SU-DHL-6 (cell line): ENCODE data around the gene CPNE8.

Experiments used
- H2AFZ ChIP-seq: fragments of 200-600 bp; sonication (generic); 2 replicates; pipeline ENCODE4 v1.6.1; 2014; ENCODE audit warnings: low read depth, mild to moderate bottlenecking, moderate library complexity, mixed read lengths, antibody characterized with exemption, low read length; ENCODE audit not compliant: severe bottlenecking
- H3F3A ChIP-seq: fragments of 200-600 bp; shearing (Covaris generic); 2 replicates; pipeline ENCODE4 v1.6.0; 2016; ENCODE audit warnings: antibody characterized with exemption, mild to moderate bottlenecking; ENCODE audit not compliant: insufficient read depth
- H3K27ac ChIP-seq: fragments of 200-600 bp; sonication (generic); 2 replicates; pipeline ENCODE4 v1.5.1; 2016; ENCODE audit warnings: low read depth, mild to moderate bottlenecking, low read length, moderate library complexity, mixed read lengths
- H3K27me3 ChIP-seq: fragments of 200-600 bp; sonication (generic), shearing (Covaris generic); 2 replicates; pipeline ENCODE4 v1.6.0; 2014; ENCODE audit warnings: mild to moderate bottlenecking, low read length
- H3K36me3 ChIP-seq: fragments of 200-600 bp; sonication (generic); 2 replicates; pipeline ENCODE4 v1.6.1; 2014; ENCODE audit warnings: mild to moderate bottlenecking, low read length, mixed read lengths
- H3K4me2 ChIP-seq: fragments of 300-600, 200-600 bp; shearing (Covaris generic), sonication (generic); 2 replicates; pipeline ENCODE4 v1.6.0; 2014; ENCODE audit warnings: low read length, low read depth, mild to moderate bottlenecking; ENCODE audit not compliant: poor library complexity, severe bottlenecking
- H3K4me3 ChIP-seq: fragments of 200-600 bp; sonication (generic); 2 replicates; pipeline ENCODE4 v1.5.1; 2014; ENCODE audit warnings: antibody characterized with exemption, low read length, mild to moderate bottlenecking, mixed read lengths; ENCODE audit not compliant: insufficient read depth, poor library complexity, severe bottlenecking
- H3K79me2 ChIP-seq: fragments of 200-600 bp; sonication (generic); 2 replicates; pipeline ENCODE4 v1.6.1; 2014; ENCODE audit warnings: mild to moderate bottlenecking, low read length, moderate library complexity; ENCODE audit not compliant: insufficient read depth
- H3K9ac ChIP-seq: fragments of 200-600 bp; sonication (generic); 2 replicates; pipeline ENCODE4 v1.7.0; 2014; ENCODE audit warnings: mild to moderate bottlenecking, low read length
- H3K9me2 ChIP-seq: fragments of 200-600 bp; sonication (generic); replicated peaks from 2 replicates; pipeline ENCODE4 v1.6.1; 2014; ENCODE audit warnings: low read length; ENCODE audit not compliant: insufficient read depth
- H3K9me3 ChIP-seq: fragments of 200-600 bp; sonication (generic); 2 replicates; pipeline ENCODE4 v1.6.1; 2014; ENCODE audit warnings: low read length, mixed read lengths; ENCODE audit not compliant: insufficient read depth
- H4K20me1 ChIP-seq: fragments of 200-600 bp; sonication (generic); 2 replicates; pipeline ENCODE4 v1.6.1; 2014; ENCODE audit warnings: low read depth, mild to moderate bottlenecking, antibody characterized with exemption, low read length, moderate library complexity, mixed read lengths
- CTCF ChIP-seq: fragments of 200-600 bp; sonication (generic); IDR thresholded peaks from one replicate; pipeline ENCODE4 v1.5.1; 2017; ENCODE audit warnings: antibody characterized with exemption, mild to moderate bottlenecking, low read length, moderate library complexity; ENCODE audit not compliant: insufficient read depth, poor library complexity, severe bottlenecking
- EZH2phosphoT487 ChIP-seq: fragments of 200-600 bp; sonication (generic), shearing (Covaris generic); conservative IDR thresholded peaks from 2 replicates; pipeline ENCODE4 v1.6.1; 2018; ENCODE audit warnings: mild to moderate bottlenecking, antibody characterized with exemption, low read length, moderate library complexity, mixed read lengths

Gene CPNE8

GRCh38 chr12:38772437-38772836, 133.0 kb downstream of the CPNE8 start:
- Histone ChIP-seq H4K20me1 (no peaks in the 10 kb centered on the region), H3K4me3 (no peak overlapping the region), H3K27me3 (no peaks in the 10 kb centered on the region), H3K9me2 (no peaks in the 10 kb centered on the region), H3F3A (no peaks in the 10 kb centered on the region), H3K36me3 (no peaks in the 10 kb centered on the region), H3K9me3 (no peaks in the 10 kb centered on the region), H3K79me2 (no peaks in the 10 kb centered on the region), H3K27ac (no peak overlapping the region), H3K9ac (no peak overlapping the region), H2AFZ (no peak overlapping the region), H3K4me2 (no peak overlapping the region)
- TF ChIP-seq CTCF (no peak), EZH2phosphoT487 (no peak)

- no peaks in the 10 kb centered on the region for H3K27me3 ChIP-seq
- no peaks in the 10 kb centered on the region for H3K9me2 ChIP-seq
- H3K36me3 ChIP-seq = no peaks in the 10 kb centered on the region
- H3K9ac ChIP-seq = no peak overlapping the region
- H4K20me1 ChIP-seq = no peaks in the 10 kb centered on the region
- no peaks in the 10 kb centered on the region for H3K9me3 ChIP-seq
- no peaks in the 10 kb centered on the region for H3F3A ChIP-seq
- no peaks in the 10 kb centered on the region for H3K79me2 ChIP-seq
- H3K4me2 ChIP-seq = no peak overlapping the region
- no peak overlapping the region for H3K4me3 ChIP-seq
- no peak for TF ChIP-seq EZH2phosphoT487
- TF ChIP-seq CTCF = no peak
- H2AFZ ChIP-seq = no peak overlapping the region
- H3K27ac ChIP-seq = no peak overlapping the region
Observed at GRCh38 chr12:38771871-38772270, 133.5 kb downstream of the CPNE8 start.

- H3K4me3 ChIP-seq = no peak overlapping the region
- no peak overlapping the region for H3K27ac ChIP-seq
- no peak overlapping the region for H3K4me2 ChIP-seq
- no peaks in the 10 kb centered on the region for H4K20me1 ChIP-seq
- TF ChIP-seq EZH2phosphoT487 (no peak), CTCF (no peak)
- H3K27me3 ChIP-seq = no peaks in the 10 kb centered on the region
- H3K9me3 ChIP-seq = no peaks in the 10 kb centered on the region
- H3K9ac ChIP-seq = no peak overlapping the region
- H3F3A ChIP-seq = no peaks in the 10 kb centered on the region
- no peak overlapping the region for H2AFZ ChIP-seq
- H3K9me2 ChIP-seq = no peaks in the 10 kb centered on the region
- no peaks in the 10 kb centered on the region for H3K79me2 ChIP-seq
- H3K36me3 ChIP-seq = no peaks in the 10 kb centered on the region
Observed at GRCh38 chr12:38761636-38762342, 143.6 kb downstream of the CPNE8 start.
